ENCODE data around the gene RGS7.
"Not testable (repeated sequence)": the region's sequence is repeated elsewhere in the genome, so short reads cannot be mapped to it uniquely, and the experiment has no call there.

The RGS7 gene

GRCh38 chr1:240794046-240794843 is 562.8 kb downstream of the RGS7 start:
- Mint-ChIP-seq H3K27ac (no peak overlapping the region), H3K4me1 (ENCODE audit: low read depth) (no peaks in the 10 kb centered on the region), H3K9me3 (ENCODE audit: low read depth) (no peaks in the 10 kb centered on the region), H3K27me3 (peaks cover 1% of the 10 kb centered on the region), H3K4me3 (no peak overlapping the region), H3K36me3 (no peaks in the 10 kb centered on the region)

- Mint-ChIP-seq H3K27me3 (peaks cover 1% of the 10 kb centered on the region), H3K4me1 (ENCODE audit: low read depth) (no peaks in the 10 kb centered on the region), H3K4me3 (no peak overlapping the region), H3K36me3 (no peaks in the 10 kb centered on the region), H3K9me3 (ENCODE audit: low read depth) (no peaks in the 10 kb centered on the region), H3K27ac (no peak overlapping the region)
These were observed 564.0 kb downstream of the RGS7 start for GRCh38 chr1:240792915-240793529.

- Mint-ChIP-seq H3K4me1 (ENCODE audit: low read depth) (no peaks in the 10 kb centered on the region), H3K4me3 (no peak overlapping the region), H3K27me3 (peaks cover 1% of the 10 kb centered on the region), H3K27ac (no peak overlapping the region), H3K36me3 (no peaks in the 10 kb centered on the region), H3K9me3 (ENCODE audit: low read depth) (no peaks in the 10 kb centered on the region)
These were observed 566.1 kb downstream of the RGS7 start for GRCh38 chr1:240790856-240791255.

GRCh38 chr1:240786880-240787279 is 570.1 kb downstream of the RGS7 start:
- H3K36me3 Mint-ChIP-seq: no peaks in the 10 kb centered on the region

GRCh38 chr1:240784776-240785175 is 572.2 kb downstream of the RGS7 start:
- H3K36me3 Mint-ChIP-seq: no peaks in the 10 kb centered on the region
- H3K4me3 Mint-ChIP-seq: no peak overlapping the region
- no peak overlapping the region for H3K27ac Mint-ChIP-seq
- no peaks in the 10 kb centered on the region for H3K4me1 Mint-ChIP-seq (ENCODE audit: low read depth)
- H3K9me3 Mint-ChIP-seq (ENCODE audit: low read depth): no peaks in the 10 kb centered on the region
- H3K27me3 Mint-ChIP-seq: no peaks in the 10 kb centered on the region

More at GRCh38 chr1:240786880-240787279, 570.1 kb downstream of the RGS7 start:
- no peak overlapping the region for H3K27ac Mint-ChIP-seq
- H3K27me3 Mint-ChIP-seq: peaks cover 1% of the 10 kb centered on the region
- H3K9me3 Mint-ChIP-seq (ENCODE audit: low read depth): no peaks in the 10 kb centered on the region
- no peak overlapping the region for H3K4me3 Mint-ChIP-seq
- H3K4me1 Mint-ChIP-seq (ENCODE audit: low read depth): no peaks in the 10 kb centered on the region

- H3K27me3 Mint-ChIP-seq; H3K4me3 Mint-ChIP-seq; H3K36me3 Mint-ChIP-seq; H3K27ac Mint-ChIP-seq; H3K4me1 Mint-ChIP-seq (ENCODE audit: low read depth); H3K9me3 Mint-ChIP-seq (ENCODE audit: low read depth): not testable (repeated sequence)
These were observed 573.3 kb downstream of the RGS7 start for GRCh38 chr1:240783728-240784137.

GRCh38 chr1:240776237-240776636 is 580.8 kb downstream of the RGS7 start:
- no peak overlapping the region for H3K27ac Mint-ChIP-seq
- H3K9me3 Mint-ChIP-seq (ENCODE audit: low read depth): no peaks in the 10 kb centered on the region
- no peaks in the 10 kb centered on the region for H3K27me3 Mint-ChIP-seq
- no peak overlapping the region for H3K4me3 Mint-ChIP-seq
- no peaks in the 10 kb centered on the region for H3K4me1 Mint-ChIP-seq (ENCODE audit: low read depth)
- no peaks in the 10 kb centered on the region for H3K36me3 Mint-ChIP-seq

GRCh38 chr1:240772131-240772530 is 584.9 kb downstream of the RGS7 start:
- Mint-ChIP-seq H3K4me1 (ENCODE audit: low read depth) (no peaks in the 10 kb centered on the region), H3K4me3 (no peak overlapping the region), H3K36me3 (no peaks in the 10 kb centered on the region), H3K27ac (no peak overlapping the region), H3K27me3 (no peaks in the 10 kb centered on the region), H3K9me3 (ENCODE audit: low read depth) (no peaks in the 10 kb centered on the region)

- H3K4me1 Mint-ChIP-seq (ENCODE audit: low read depth): no peaks in the 10 kb centered on the region
- H3K4me3 Mint-ChIP-seq: no peak overlapping the region
- H3K27me3 Mint-ChIP-seq: no peaks in the 10 kb centered on the region
- H3K27ac Mint-ChIP-seq: no peak overlapping the region
- no peaks in the 10 kb centered on the region for H3K36me3 Mint-ChIP-seq
- H3K9me3 Mint-ChIP-seq (ENCODE audit: low read depth): no peaks in the 10 kb centered on the region
These were observed 585.6 kb downstream of the RGS7 start for GRCh38 chr1:240771450-240771849.

GRCh38 chr1:240768979-240769378 is 588.0 kb downstream of the RGS7 start:
- H3K4me3 Mint-ChIP-seq: no peak overlapping the region
- H3K27me3 Mint-ChIP-seq: no peaks in the 10 kb centered on the region
- no peak overlapping the region for H3K27ac Mint-ChIP-seq
- H3K9me3 Mint-ChIP-seq (ENCODE audit: low read depth): no peaks in the 10 kb centered on the region
- no peaks in the 10 kb centered on the region for H3K36me3 Mint-ChIP-seq
- H3K4me1 Mint-ChIP-seq (ENCODE audit: low read depth): no peaks in the 10 kb centered on the region

- no peaks in the 10 kb centered on the region for H3K27me3 Mint-ChIP-seq
- H3K36me3 Mint-ChIP-seq: no peaks in the 10 kb centered on the region
- no peak overlapping the region for H3K27ac Mint-ChIP-seq
- H3K4me3 Mint-ChIP-seq: no peak overlapping the region
- H3K4me1 Mint-ChIP-seq (ENCODE audit: low read depth): no peaks in the 10 kb centered on the region
- H3K9me3 Mint-ChIP-seq (ENCODE audit: low read depth): no peaks in the 10 kb centered on the region
These were observed 590.2 kb downstream of the RGS7 start for GRCh38 chr1:240766831-240767230.

GRCh38 chr1:240765732-240766363 is 591.2 kb downstream of the RGS7 start:
- no peak overlapping the region for H3K4me3 Mint-ChIP-seq
- no peaks in the 10 kb centered on the region for H3K9me3 Mint-ChIP-seq (ENCODE audit: low read depth)
- no peaks in the 10 kb centered on the region for H3K4me1 Mint-ChIP-seq (ENCODE audit: low read depth)
- no peaks in the 10 kb centered on the region for H3K36me3 Mint-ChIP-seq
- H3K27me3 Mint-ChIP-seq: no peaks in the 10 kb centered on the region
- no peak overlapping the region for H3K27ac Mint-ChIP-seq

- no peaks in the 10 kb centered on the region for H3K4me1 Mint-ChIP-seq (ENCODE audit: low read depth)
- no peaks in the 10 kb centered on the region for H3K36me3 Mint-ChIP-seq
- no peak overlapping the region for H3K27ac Mint-ChIP-seq
- H3K27me3 Mint-ChIP-seq: no peaks in the 10 kb centered on the region
- H3K4me3 Mint-ChIP-seq: no peak overlapping the region
- no peaks in the 10 kb centered on the region for H3K9me3 Mint-ChIP-seq (ENCODE audit: low read depth)
These were observed 593.2 kb downstream of the RGS7 start for GRCh38 chr1:240763771-240764170.

GRCh38 chr1:240763095-240763494 is 593.9 kb downstream of the RGS7 start:
- not testable (repeated sequence) for H3K36me3 Mint-ChIP-seq; H3K27ac Mint-ChIP-seq; H3K4me1 Mint-ChIP-seq (ENCODE audit: low read depth); H3K4me3 Mint-ChIP-seq; H3K27me3 Mint-ChIP-seq; H3K9me3 Mint-ChIP-seq (ENCODE audit: low read depth)

GRCh38 chr1:240762471-240762987 is 594.5 kb downstream of the RGS7 start:
- H3K27ac Mint-ChIP-seq; H3K9me3 Mint-ChIP-seq (ENCODE audit: low read depth); H3K4me1 Mint-ChIP-seq (ENCODE audit: low read depth); H3K27me3 Mint-ChIP-seq; H3K36me3 Mint-ChIP-seq; H3K4me3 Mint-ChIP-seq: not testable (repeated sequence)
